NCI-H226 (cell line): ENCODE measurements around the gene PAK5.
A peak's percentile ranks its signal among the peaks of the same experiment; 100 is the strongest.

Experiments
- DNase-seq: peaks from one replicate; pipeline ENCODE4 v3.0.0-alpha.2; 2015

Gene PAK5

GRCh38 chr20:9572670-9573069, 266.2 kb downstream of the PAK5 start:
- DNase-seq = no peak

DNA sequence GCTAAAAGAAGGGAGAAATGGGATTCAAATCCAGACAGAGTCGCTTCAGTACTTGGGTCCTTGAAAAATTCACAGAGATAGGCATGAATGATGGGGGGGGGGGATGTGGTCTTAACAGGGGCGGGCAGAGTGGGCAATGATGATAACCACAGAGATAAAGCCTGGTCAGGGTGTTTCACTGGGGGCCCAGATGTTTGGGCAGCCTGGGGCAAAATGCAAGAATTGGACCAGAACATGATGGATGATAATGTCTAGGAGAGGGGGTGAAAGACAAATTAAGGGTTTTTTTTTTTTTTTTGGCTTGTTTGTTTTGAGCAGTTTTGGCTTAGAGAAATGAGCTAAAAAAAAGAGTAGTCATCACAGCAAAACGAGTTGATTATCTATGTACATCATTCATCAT, 267.1 kb downstream of the PAK5 start:
- no peak for DNase-seq

- no peak for DNase-seq
Measured at GRCh38 chr20:9570612-9571011, 268.3 kb downstream of the PAK5 start.

- DNase-seq = no peak
Measured at GRCh38 chr20:9566977-9567376, 271.9 kb downstream of the PAK5 start.

DNA sequence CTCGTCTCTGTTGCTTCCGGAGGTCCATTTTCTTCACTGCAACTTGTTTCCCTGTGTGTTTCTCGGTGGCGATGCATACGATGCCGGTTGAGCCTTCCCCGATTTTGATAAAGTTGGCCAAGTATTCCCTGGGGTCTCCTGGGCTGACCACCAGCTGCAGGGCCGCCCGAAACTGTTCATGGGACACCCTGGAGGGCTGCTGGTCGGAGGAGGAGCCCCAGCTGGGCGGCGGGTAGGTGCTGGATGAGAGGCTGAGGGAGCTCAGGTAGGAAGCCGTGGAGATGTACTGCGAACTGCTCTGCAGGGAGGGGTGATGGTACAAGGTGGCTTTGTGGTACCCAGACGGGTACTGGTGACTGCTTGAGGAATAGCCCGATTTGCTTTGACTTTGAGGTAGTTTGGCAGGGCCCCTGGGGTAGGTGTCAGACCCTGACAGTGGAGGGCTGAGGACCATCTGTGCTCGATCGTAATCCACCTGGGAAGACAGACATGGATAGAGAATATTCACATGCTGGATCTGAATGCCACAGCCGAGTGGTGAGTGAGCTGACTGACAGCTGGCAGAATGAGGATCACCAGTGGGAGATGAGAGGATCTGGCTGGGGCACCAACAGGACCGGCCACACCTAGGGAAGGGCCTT, 272.8 kb downstream of the PAK5 start:
- DNase-seq = no peak

GRCh38 chr20:9557411-9557810, 281.5 kb downstream of the PAK5 start:
- DNase-seq = no peak

GRCh38 chr20:9555781-9556180, 283.1 kb downstream of the PAK5 start:
- DNase-seq = no peak

- peak; percentile 9 for DNase-seq
Measured at GRCh38 chr20:9551808-9552550, 286.9 kb downstream of the PAK5 start.

- DNase-seq = no peak
Measured at GRCh38 chr20:9550871-9551270, 288.0 kb downstream of the PAK5 start.

GRCh38 chr20:9550283-9550682, 288.6 kb downstream of the PAK5 start:
- DNase-seq = no peak

- DNase-seq = no peak
Measured at GRCh38 chr20:9543214-9543613, 295.7 kb downstream of the PAK5 start.

GRCh38 chr20:9535449-9535848, 303.4 kb downstream of the PAK5 start:
- no peak for DNase-seq

DNA sequence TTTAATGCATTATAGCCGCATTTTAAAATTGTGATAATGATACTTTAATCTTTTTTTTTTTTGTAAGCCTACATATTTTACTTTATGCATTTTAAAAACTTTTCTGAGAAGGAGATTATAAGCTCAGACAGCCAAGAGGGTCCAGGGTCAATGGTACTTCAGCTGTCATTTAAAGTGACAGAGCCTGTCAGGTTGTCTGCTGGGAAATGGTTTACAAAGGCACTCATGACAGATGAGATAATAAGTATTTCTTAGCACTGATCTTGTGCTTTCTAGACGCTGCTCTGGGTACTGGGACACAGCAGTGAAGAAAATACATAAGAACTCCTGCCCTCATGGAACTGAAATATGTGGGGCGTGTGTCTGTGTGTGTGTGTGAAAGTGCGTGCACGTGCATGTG, 304.9 kb downstream of the PAK5 start:
- DNase-seq = no peak

- DNase-seq = no peak
Measured at GRCh38 chr20:9532069-9532838, 306.6 kb downstream of the PAK5 start.

DNA sequence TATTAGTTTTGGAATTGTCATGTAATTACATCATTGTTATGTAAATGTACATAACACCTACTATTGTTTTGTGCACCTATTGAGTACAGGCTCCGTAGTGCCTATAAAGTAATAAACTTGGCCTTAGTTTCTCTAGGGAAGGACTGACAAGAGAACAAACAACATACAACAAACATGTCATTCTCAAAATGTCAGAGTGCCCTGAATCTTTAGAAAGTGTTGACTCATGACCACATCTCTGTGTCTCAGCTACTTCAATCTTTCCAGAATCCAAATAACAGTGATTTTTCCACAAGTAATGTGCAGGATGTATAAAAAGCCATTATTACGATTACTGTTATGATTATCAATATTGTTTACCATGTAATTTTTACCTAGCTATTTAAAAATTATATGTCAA, 307.3 kb downstream of the PAK5 start:
- no peak for DNase-seq

DNA sequence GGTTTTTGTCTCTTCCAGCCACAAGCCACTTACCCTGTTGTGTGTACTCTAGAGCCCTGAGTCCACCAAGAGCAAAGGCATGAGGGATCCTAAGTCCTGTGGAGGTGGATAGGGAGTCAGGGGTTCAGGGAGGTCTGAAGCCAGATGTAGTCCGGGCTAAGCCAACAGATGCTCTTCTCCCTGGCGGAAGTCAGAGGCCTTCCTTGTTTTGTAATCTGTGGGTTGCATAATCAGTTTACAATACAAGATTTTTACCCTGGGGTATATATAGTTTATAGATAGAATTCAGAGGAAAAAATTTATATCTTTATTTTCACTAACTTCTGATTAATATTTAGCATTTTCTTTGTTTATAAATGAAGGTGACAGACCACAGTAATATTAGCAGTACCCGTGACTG, 315.2 kb downstream of the PAK5 start:
- no peak for DNase-seq

DNA sequence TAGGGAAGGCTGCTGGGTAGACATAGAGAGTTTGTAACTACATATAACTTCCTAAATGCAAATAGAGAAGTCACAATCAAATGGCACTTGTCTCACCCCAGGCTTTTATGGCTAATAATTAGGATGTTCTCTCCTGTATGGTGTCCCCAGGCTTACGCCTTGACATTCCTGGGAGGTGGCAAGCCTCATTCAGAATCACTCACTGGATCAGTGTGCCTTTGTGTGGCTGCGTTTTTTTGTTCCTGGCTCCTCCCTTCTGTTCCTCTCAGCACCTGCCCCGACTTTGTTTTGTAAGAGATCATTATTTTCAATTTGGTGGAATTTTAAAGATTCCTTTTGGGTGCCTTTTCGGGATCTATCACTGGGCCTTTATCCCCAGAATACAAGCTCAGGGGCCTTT, 318.8 kb downstream of the PAK5 start:
- DNase-seq = no peak

- DNase-seq = no peak
Measured at GRCh38 chr20:9518576-9519175, 320.2 kb downstream of the PAK5 start.

DNA sequence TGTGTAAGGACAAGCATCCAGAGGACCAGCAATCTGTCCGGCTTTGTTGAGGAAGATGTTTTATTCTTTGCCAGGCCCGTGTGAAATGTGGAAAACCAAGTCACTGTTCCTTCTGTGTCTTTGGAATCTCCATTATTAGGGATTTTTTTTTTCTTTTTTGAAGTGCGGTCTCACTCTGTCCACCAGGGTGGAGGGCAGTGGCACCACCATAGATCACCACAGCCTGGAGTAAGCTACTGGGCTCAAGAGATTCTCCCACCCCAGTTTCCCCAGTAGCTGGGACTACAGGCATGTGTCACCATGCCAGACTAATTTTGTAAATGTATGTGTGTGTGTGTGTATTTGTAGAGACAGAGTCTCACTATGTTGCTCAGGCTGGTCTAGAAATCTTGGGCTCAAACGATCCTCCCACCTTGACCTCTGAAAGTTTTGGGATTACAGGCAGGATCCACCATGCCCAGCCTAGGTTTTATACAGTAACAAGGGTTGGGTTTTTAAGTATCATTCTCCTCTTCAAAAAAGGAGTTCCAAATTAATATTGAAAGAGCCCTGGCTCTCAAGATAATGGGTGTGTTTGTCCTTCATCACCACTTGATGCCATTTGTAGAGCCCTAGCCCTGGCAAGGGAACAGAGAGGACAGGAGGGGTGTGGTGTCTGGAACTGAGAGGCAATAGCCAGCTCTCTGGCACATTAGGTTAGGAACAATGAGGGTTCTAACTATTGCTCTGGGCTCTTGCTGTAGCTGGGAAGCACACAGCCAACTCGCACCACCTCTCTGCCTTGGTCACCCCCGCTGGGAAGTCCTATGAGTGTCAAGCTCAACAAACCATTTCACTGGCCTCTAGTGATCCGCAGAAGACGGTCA, 321.3 kb downstream of the PAK5 start:
- no peak for DNase-seq

- no peak for DNase-seq
Measured at GRCh38 chr20:9516234-9516871, 322.5 kb downstream of the PAK5 start.

DNA sequence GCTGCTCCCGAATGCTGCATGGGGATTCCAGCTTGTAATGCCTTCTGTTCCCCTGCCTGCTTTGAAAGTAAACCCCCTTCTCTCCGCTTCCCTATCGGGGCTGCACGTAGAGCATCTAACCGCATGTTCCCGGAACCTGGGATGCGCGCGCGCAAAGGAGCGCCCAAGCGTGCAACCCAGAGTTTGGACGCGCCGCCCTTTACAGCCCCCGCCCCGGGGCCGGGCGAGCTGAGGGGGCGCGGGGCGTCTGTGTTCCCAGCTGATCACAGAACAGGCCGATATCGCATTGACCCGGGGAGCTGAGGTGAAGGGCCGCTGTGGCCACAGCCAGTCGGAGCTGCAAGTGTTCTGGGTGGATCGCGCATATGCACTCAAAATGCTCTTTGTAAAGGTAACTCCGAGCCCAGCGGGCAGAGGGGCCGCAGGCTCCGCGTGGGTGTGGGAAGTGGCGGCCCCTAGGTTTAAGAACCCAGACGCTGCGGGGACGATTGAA, 323.1 kb downstream of the PAK5 start:
- DNase-seq = no peak

DNA sequence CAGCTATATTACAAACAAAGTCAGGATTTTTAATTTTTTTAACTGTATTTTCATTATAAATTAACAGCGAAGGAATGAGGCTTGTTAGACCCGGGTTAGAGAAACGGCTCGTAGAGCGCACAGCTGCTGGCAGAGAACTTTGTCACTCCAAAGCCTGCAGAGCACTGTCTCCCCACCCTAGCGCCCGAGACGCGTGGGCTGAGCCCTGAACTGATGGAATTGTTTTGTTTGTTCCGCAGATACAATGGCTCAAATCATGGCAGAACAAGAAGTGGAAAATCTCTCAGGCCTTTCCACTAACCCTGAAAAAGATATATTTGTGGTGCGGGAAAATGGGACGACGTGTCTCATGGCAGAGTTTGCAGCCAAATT, 323.7 kb downstream of the PAK5 start:
- DNase-seq = no peak
